ENCODE results near the gene GJA4. TPM values are rescaled to one million over a fixed set of nuclear protein-coding genes. Genes with fewer than 3 reads are reported as not detected.

GJA4 gene
- polyA plus RNA-seq, 1 of the 3 experiments (the other 2 are of a cell fraction): not detected

DNA sequence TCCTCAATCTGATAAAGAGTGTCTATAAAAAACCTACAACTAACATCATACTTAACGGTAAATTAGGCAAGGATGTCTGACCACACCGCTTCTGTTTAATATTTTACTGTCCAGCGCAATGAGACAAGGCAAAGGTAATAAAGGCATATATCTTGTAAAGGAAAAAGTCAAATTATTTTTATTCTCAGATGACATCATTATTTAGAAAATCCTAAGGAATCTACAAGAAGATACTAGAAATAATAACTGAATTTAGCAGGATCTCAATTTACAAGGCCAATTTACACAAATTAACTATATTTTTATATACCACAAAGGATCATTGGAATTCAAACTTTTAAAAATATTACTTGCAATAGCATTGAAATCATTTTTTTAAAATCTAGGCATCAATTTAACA, 29.4 kb downstream of the GJA4 start:
- Histone ChIP-seq H3K9me3 (no peaks in the 10 kb centered on the region), H3K27me3 (ENCODE audit: insufficient read depth) (no peaks in the 10 kb centered on the region), H3K27ac (ENCODE audit: low read depth in 2 of 2, low read length in 1 of 2) (no peak overlapping the region), H3K9ac (no peak overlapping the region), H2AFZ (ENCODE audit: low read depth) (no peak overlapping the region), H3K9me2 (no peaks in the 10 kb centered on the region), H3K36me3 (replicated peaks in 1 of 2; ENCODE audit: control insufficient read depth in 1 of 2, insufficient read depth in 2 of 2, low read length in 1 of 2) (no peaks in the 10 kb centered on the region), H3K4me1 (ENCODE audit: control insufficient read depth in 1 of 2, insufficient read depth in 2 of 2, low read depth in 1 of 2, low read length in 1 of 2) (peaks cover 0 to 23% of the 10 kb centered on the region in 2 experiments; a peak in 2 of 4 replicates), H3F3A (replicated peaks; ENCODE audit: insufficient read depth) (no peaks in the 10 kb centered on the region), H3K4me2 (no peak overlapping the region), H3K4me3 (ENCODE audit: low read depth in 2 of 2, low read length in 1 of 2) (no peak overlapping the region), H3K79me2 (ENCODE audit: insufficient read depth) (no peaks in the 10 kb centered on the region), H4K20me1 (ENCODE audit: insufficient read depth) (no peaks in the 10 kb centered on the region)
- TF ChIP-seq MXI1 (IDR thresholded peaks at IDR 0.05; ENCODE audit: low read depth, low read length): no peak
- no peak for TF ChIP-seq CHD2 (IDR thresholded peaks at IDR 0.05; ENCODE audit: low read length, partially characterized antibody)
- no peak for TF ChIP-seq JUND (IDR thresholded peaks at IDR 0.05)
- TF ChIP-seq, protein P1, sequence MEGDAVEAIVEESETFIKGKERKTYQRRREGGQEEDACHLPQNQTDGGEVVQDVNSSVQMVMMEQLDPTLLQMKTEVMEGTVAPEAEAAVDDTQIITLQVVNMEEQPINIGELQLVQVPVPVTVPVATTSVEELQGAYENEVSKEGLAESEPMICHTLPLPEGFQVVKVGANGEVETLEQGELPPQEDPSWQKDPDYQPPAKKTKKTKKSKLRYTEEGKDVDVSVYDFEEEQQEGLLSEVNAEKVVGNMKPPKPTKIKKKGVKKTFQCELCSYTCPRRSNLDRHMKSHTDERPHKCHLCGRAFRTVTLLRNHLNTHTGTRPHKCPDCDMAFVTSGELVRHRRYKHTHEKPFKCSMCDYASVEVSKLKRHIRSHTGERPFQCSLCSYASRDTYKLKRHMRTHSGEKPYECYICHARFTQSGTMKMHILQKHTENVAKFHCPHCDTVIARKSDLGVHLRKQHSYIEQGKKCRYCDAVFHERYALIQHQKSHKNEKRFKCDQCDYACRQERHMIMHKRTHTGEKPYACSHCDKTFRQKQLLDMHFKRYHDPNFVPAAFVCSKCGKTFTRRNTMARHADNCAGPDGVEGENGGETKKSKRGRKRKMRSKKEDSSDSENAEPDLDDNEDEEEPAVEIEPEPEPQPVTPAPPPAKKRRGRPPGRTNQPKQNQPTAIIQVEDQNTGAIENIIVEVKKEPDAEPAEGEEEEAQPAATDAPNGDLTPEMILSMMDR (IDR thresholded peaks at IDR 0.05): no peak
- TF ChIP-seq RAD21 (IDR thresholded peaks at IDR 0.05; ENCODE audit: low read length): no peak
- TF ChIP-seq FOXJ3 (CRISPR knock-in tag; IDR thresholded peaks at IDR 0.05): no peak
- TF ChIP-seq, protein P2, sequence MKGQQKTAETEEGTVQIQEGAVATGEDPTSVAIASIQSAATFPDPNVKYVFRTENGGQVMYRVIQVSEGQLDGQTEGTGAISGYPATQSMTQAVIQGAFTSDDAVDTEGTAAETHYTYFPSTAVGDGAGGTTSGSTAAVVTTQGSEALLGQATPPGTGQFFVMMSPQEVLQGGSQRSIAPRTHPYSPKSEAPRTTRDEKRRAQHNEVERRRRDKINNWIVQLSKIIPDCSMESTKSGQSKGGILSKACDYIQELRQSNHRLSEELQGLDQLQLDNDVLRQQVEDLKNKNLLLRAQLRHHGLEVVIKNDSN (IDR thresholded peaks at IDR 0.05; ENCODE audit: borderline replicate concordance, low read depth): no peak
- TF ChIP-seq ELF1 (IDR thresholded peaks at IDR 0.05): no peak
- TF ChIP-seq, protein P3, sequence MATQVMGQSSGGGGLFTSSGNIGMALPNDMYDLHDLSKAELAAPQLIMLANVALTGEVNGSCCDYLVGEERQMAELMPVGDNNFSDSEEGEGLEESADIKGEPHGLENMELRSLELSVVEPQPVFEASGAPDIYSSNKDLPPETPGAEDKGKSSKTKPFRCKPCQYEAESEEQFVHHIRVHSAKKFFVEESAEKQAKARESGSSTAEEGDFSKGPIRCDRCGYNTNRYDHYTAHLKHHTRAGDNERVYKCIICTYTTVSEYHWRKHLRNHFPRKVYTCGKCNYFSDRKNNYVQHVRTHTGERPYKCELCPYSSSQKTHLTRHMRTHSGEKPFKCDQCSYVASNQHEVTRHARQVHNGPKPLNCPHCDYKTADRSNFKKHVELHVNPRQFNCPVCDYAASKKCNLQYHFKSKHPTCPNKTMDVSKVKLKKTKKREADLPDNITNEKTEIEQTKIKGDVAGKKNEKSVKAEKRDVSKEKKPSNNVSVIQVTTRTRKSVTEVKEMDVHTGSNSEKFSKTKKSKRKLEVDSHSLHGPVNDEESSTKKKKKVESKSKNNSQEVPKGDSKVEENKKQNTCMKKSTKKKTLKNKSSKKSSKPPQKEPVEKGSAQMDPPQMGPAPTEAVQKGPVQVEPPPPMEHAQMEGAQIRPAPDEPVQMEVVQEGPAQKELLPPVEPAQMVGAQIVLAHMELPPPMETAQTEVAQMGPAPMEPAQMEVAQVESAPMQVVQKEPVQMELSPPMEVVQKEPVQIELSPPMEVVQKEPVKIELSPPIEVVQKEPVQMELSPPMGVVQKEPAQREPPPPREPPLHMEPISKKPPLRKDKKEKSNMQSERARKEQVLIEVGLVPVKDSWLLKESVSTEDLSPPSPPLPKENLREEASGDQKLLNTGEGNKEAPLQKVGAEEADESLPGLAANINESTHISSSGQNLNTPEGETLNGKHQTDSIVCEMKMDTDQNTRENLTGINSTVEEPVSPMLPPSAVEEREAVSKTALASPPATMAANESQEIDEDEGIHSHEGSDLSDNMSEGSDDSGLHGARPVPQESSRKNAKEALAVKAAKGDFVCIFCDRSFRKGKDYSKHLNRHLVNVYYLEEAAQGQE (IDR thresholded peaks at IDR 0.05; ENCODE audit: low read depth, low read length): no peak
- no peak for TF ChIP-seq TEAD4 (IDR thresholded peaks at IDR 0.05; ENCODE audit: borderline replicate concordance, insufficient read depth)
- no peak for TF ChIP-seq NRF1 (IDR thresholded peaks at IDR 0.05; ENCODE audit: low read depth, low read length)
- no peak for TF ChIP-seq MEF2A (IDR thresholded peaks at IDR 0.05; ENCODE audit: borderline replicate concordance, low read depth)
- TF ChIP-seq YY1 (IDR thresholded peaks at IDR 0.05; ENCODE audit: low read depth): no peak
- no peak for TF ChIP-seq SIN3A (IDR thresholded peaks at IDR 0.05; ENCODE audit: borderline replicate concordance, low read depth, low read length)
- TF ChIP-seq NFIC (IDR thresholded peaks at IDR 0.05; ENCODE audit: borderline replicate concordance): no peak
- 85% methylated on average over 3 of the region's 3 CpGs for WGBS (ENCODE audit: low lambda C conversion rate)
- no peak for DNase-seq
- ChIA-PET POLR2A (no interaction called here), CTCF (interaction anchor here (0.9 to 2.5 kb wide), 2 partner anchors 30 to 36 kb away, joined by 3 to 11 read pairs; no protein-coding TSS in a partner anchor)
